HepG2 (cell line): Measurements from ENCODE around the gene DHRS1. TPM values are rescaled to one million over a fixed set of nuclear protein-coding genes. Genes with fewer than 3 reads are reported as not detected.

Experiments
- AHDC1 ChIP-seq: sonication (generic); formaldehyde crosslinking; IDR thresholded peaks from 2 replicates; pipeline ENCODE4 v1.5.1; 2020; ENCODE audit warnings: mild to moderate bottlenecking, missing genetic modification reagents, borderline replicate concordance
- ATF2 ChIP-seq: sonication (generic); formaldehyde crosslinking; IDR thresholded peaks from 2 replicates; pipeline ENCODE4 v1.4.0; 2020; ENCODE audit warnings: missing genetic modification reagents
- GPN1 ChIP-seq: sonication (generic); formaldehyde crosslinking; IDR thresholded peaks from 2 replicates; pipeline ENCODE4 v1.5.1; 2020; ENCODE audit warnings: missing genetic modification reagents, borderline replicate concordance
- MLLT10 ChIP-seq: sonication (generic); formaldehyde crosslinking; IDR thresholded peaks from 2 replicates; pipeline ENCODE4 v1.4.0; 2020; ENCODE audit warnings: missing genetic modification reagents
- NFYB ChIP-seq: sonication (generic); formaldehyde crosslinking; IDR thresholded peaks from 2 replicates; pipeline ENCODE4 v1.4.0; 2020; ENCODE audit warnings: missing genetic modification reagents
- RBFOX2 ChIP-seq: fragments of 200-400 bp; formaldehyde crosslinking; IDR thresholded peaks from 2 replicates; pipeline ENCODE4 v1.6.1; 2017; ENCODE audit warnings: low read depth, mild to moderate bottlenecking, low read length
- ZFY ChIP-seq: sonication (generic); formaldehyde crosslinking; IDR thresholded peaks from 2 replicates; pipeline ENCODE4 v1.4.0; 2020; ENCODE audit warnings: missing genetic modification reagents
- ZNF318 ChIP-seq: sonication (generic); formaldehyde crosslinking; IDR thresholded peaks from 2 replicates; pipeline ENCODE4 v1.4.0; 2020; ENCODE audit warnings: mild to moderate bottlenecking, missing genetic modification reagents
- ZNF383 ChIP-seq: sonication (generic); formaldehyde crosslinking; IDR thresholded peaks from 2 replicates; pipeline ENCODE4 v1.4.0; 2020; ENCODE audit warnings: missing genetic modification reagents, mild to moderate bottlenecking, borderline replicate concordance
- ZNF432 ChIP-seq: sonication (generic); formaldehyde crosslinking; IDR thresholded peaks from 2 replicates; pipeline ENCODE4 v1.5.0; 2020; ENCODE audit warnings: missing genetic modification reagents, mild to moderate bottlenecking, borderline replicate concordance
- ZSCAN20 ChIP-seq: sonication (generic); formaldehyde crosslinking; IDR thresholded peaks from 2 replicates; pipeline ENCODE4 v1.4.0; 2020; ENCODE audit warnings: missing genetic modification reagents, mild to moderate bottlenecking, borderline replicate concordance
- polyA plus RNA-seq, 8 experiments: library from polyadenylated mRNA; depleted of rRNA in 3 of 8; stranded (reverse) in 7 of 8; unstranded in 1 of 8; fragments of >200 nt; fragmentation: Illumina TruSeq in 4 of 8; extraction: Trizol in 4 of 8; gene quantifications; 2 replicates each; pipeline versions ENCODE4 v1.2.1 to v1.2.3, GENCODE V29; 2011 to 2016; ENCODE audit warnings: low read depth in 4 of 8, missing spikeins in 1 of 8, mixed read lengths in 1 of 8; ENCODE audit not compliant: insufficient read depth in 1 of 8
- total RNA-seq, 5 experiments: library from RNA; depleted of rRNA; stranded (reverse); fragments of >200 nt; fragmentation: Illumina TruSeq; extraction: Trizol; gene quantifications; 2 replicates each; pipeline ENCODE4 v1.2.3, GENCODE V29; 2016; ENCODE audit warnings: low read depth in 1 of 5

Gene DHRS1
- total and polyA plus RNA-seq, 2 of the 13 experiments (the other 11 are each of a cell fraction or from before 2014, with no cell fraction given): 49.8 to 60.8 TPM

GRCh38 chr14:24297190-24297964, 2.2 kb downstream of the DHRS1 start (continued):
- 0 out of 2 replicates have a peak, but pooled peaks have one; percentile 23 for TF ChIP-seq ZNF318 (CRISPR knock-in tag)
- TF ChIP-seq ZNF432 (CRISPR knock-in tag): no peak
- no peak for TF ChIP-seq ZNF383 (CRISPR knock-in tag)
- TF ChIP-seq MLLT10 (CRISPR knock-in tag): no peak
- TF ChIP-seq AHDC1 (CRISPR knock-in tag): no peak
- no peak for TF ChIP-seq ZSCAN20 (CRISPR knock-in tag)
- peak; percentile 21; the same call in 1 of the 2 replicates for TF ChIP-seq ZFY
- no peak for TF ChIP-seq GPN1
- TF ChIP-seq ATF2: no peak
- TF ChIP-seq RBFOX2: 0 out of 2 replicates have a peak, but pooled peaks have one; percentile 21
- TF ChIP-seq NFYB (CRISPR knock-in tag): 0 out of 2 replicates have a peak, but pooled peaks have one; percentile 29
